T-helper 2 cell (primary cell): ENCODE data around the gene DMD.
"Not testable (repeated sequence)": the region's sequence is repeated elsewhere in the genome, so short reads cannot be mapped to it uniquely, and the experiment has no call there.

ENCODE experiments used
- DNase-seq, 5 experiments: peaks; one replicate each; pipeline versions ENCODE4 v3.0.0 to v3.0.0-alpha.2; 2012 to 2022

DMD gene

DNA sequence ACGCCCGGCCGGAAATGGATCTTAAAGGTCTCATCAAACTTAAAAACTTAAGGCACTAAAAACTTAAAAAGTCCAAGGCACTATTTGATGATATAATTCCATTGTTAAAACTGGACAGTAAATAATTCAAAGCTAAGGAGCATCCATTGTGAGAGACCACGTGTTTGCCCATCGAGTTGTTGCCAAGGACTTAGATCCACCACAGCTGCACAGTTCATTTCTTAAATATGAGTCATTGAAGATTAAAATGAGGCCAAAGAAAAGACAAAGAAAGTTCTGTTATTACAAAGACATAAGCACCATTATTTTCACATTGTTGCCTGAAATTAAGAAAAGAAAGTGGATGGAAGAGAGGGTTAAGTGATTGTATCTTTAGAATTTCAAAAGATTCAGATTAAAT, 1728.0 kb downstream of the DMD start:
- DNase-seq = no peak

DNA sequence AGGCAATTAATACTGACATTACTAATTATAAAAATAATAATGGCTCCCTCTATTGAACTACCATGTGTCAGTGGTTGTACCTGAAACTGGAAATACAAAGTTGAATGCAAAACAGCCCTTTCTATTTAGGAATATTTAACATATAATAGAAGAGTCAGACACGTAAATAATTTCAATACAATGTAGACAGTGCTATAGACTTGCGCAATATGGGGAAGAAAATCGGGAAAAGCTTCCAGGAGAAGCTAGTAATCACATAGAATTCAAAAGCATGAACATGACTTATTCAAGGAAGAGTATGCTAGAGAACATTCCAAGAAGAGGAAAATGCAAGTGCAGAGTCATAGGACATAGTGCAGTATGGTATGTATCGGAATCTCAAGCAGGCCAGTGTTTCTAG, 1730.7 kb downstream of the DMD start:
- no peak for DNase-seq

DNA sequence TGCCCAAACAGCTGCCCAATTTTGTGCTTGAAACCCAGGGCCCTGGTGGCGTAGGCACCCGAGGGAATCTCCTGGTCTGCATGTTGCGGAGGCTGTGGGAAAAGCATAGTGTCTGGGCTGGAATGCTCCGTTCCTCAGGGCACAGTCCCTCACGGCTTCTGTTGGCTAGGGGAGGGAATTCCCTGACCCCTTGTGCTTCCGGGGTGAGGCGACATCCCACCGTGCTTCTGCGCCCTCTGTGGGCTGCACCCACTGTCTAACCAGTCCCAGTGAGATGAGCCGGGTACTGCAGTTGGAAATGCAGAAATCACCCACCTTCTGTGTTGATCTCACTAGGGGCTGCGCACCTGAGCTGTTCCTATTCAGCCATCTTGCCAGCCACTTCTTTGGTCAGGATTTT, 1740.1 kb downstream of the DMD start:
- DNase-seq = no peak

DNA sequence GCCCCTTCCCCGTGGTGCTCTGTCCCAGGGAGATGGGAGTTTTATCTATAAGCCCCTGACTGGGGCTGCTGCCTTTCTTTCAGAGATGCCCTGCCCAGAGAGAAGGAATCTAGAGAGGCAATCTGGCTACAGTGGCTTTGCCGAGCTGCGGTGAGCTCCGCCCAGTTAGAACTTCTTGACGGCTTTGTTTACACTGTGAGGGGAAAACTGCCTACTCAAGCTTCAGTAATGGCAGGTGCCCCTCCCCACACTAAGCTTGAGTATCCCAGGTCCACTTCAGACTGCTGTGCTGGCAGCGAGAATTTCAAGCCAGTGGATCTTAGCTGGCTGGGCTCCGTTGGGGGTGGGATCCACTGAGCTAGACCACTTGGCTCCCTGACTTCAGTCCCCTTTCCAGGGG, 1740.6 kb downstream of the DMD start:
- not testable (repeated sequence) for DNase-seq

DNA sequence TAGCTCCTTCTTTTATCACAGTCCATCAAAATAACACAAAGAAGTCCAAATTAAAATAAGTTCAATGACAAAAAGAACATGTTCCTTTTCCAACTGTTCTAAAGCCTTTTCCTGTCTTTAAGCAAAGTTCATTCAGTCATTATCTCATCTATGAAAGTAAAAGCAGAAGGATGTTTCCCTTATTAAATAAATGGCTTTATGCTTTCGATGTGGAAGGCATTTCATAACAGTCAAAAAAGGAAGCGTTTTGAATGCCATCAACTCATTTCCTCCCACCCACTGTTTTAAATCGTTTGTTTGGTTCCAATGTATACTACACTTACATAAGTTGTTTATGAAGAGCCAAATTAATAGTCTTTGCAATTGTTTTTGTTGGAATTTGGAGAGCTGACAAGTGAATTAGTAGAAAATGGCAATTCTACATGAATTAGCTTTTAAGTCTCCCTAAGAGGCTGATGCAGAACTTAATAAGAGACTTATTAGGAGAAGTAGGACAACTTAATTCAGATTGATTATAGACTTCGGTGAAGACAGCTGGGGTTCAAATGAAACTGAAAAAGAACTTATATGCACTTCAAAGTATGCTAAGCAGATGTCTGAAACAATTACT, 1746.9 kb downstream of the DMD start:
- DNase-seq = no peak

DNA sequence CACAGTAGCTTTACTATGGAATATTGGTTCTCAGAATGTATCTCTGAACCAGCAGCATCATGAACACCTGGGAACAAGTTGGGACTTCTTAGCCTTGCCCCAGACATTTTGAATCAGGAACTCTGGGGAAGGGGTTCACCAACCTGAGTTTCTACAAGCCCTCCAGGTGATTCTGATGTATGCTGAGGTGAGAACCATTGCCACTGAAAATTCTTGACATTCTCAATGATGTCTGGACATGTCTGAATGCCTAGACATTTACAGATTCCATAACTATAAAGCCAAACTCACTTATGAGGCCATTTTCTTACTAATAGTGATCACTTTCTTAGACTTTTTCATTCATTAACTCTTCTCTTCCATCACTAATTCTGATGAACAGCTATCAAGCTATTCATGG, 1750.1 kb downstream of the DMD start:
- no peak for DNase-seq

DNA sequence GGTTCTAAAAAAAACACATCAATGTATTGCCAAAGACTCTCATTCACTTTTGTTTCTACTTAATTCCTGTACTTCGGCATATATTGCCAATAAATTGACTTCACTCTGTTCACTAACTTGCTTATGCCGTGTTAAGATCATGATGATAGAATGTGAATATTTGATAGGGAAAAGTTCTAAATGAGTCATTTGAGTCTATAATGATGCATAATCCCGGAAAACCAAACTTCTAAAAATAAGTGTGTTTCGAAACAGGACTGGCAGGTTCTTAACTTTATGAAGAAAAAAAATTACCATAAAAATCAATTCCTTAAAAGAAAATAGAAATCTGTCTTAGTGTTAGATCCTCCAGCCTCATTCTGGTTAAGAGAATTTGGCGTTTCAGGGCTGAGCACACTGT, 1752.0 kb downstream of the DMD start:
- no peak for DNase-seq

DNA sequence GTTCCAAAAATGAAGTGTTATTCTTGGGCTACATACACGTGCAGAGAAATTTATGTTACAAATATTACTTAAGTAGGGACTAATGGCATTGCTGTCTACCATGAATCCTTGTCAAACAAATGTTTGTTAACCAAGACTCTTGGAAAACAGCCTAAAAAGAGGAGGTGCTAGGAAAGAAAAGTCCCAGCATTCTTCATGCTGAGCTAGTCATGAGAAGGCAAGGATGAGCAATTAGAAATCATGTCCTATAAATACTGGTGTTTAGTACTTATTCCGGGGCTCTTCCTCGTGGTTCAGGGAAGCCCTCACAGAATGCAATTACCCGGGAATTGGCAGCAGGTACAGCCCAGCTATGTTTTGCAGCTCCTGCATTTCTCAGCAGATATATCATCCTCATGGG, 1761.4 kb downstream of the DMD start:
- no peak for DNase-seq

DNA sequence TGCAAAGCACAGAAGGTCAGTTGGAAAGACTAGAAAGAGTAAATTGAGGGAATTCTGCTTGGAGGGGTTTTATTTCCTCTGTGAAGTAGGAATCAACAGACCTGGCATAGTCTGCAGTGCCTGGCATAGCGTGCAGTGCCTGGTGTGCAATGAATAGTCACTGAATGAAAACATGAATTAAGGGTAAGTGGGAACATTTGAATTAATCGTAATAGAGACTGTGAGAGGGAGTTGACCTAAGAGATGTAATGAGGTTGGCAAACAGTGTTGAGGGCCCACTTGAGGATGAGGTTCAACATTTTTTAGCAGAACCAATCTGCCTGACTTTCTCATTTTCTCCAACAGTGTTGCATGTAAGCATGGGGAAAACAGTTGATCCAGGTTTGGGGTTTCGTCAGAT, 1762.3 kb downstream of the DMD start:
- no peak for DNase-seq

DNA sequence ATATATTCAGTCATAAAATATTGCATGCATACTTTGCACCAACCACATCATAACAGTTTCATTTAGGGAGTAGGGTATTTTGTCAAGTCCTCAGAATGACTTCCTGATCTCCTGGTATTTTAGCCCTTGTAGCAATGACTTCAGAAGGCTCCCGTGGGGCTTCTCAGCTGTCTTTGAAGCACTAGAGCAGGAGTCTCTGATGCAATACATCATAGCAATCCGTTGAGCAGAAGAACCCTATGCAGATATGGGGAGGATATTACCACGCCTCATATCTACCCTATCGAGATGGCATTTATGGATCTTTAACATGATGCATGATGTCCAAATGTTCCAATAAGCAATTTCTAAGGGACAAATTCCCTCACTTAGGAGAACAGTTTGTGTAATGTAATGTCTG, 1765.8 kb downstream of the DMD start:
- no peak for DNase-seq

DNA sequence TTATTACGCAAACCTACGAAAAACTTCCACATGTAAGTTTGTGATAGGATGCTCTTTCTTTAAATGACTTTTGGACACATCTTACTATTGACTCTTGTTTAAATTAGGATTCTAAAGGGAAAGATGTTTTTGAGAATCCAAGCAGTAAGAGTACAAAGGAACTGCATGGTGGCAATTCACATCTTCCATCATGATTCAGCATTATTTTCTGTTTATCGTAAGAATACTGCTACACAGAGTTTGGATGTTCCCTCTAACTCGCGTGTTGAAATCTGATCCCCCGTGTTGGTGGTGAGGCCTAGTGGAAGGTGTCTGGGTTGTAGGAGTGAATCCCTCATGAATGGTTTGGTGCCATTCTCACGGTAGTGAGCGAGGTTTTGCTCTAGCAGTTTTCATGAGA, 1767.7 kb downstream of the DMD start:
- DNase-seq = no peak

DNA sequence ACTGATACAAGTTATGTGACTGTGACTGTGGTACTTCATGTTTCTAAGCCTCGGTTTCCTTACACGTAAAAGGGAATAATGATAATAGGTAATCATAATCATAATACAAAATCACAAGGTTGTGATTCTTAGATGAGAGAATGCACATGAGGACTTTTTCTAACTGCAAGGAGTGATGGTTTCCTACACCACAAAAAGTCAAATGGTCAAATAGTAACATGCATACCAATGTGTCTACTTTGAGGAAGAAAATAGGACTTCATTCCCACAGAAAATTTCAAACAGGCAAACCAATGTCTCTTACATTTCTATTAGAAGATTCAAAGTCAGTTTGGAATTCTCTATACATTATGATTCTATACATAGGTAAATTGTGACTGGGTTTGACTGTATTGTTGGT, 1770.8 kb downstream of the DMD start:
- no peak for DNase-seq

DNA sequence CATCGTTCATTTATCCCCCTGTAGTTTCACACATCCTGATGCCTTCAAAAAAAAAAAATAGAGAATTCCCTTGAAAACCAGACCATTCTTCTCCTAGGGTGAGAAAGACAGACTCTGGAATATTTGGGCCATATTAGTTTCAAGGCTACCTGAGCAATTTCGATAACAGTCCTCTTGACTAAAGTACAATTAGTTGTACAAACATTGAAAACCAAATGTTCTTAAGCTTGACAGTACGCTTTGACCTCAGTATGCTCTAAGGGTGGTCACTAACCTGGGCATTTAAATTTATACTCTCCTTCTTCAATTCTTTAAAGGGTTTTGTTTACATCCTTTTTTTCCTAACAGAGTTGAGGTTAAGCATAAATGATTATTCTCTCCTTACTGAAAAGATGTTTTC, 1774.9 kb downstream of the DMD start:
- DNase-seq = no peak

DNA sequence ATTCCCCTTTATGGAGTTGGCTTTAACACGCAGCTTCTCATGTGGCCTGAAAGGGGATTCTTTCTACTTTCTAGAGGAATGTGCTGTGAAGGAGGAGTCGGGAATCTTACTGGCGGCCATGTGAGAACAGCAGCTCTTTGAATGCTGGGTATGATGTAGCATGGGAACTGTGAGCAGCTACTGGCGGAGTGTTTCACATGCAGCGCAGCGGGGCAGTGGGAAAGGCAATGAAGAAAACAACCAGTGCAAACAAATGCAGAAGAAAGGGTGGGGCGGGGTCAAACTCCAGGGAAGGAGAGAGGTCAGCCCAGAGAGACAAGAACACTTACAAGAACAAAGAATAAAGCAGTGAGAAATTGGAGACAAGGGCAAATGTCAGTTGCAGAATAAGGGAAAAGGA, 1775.8 kb downstream of the DMD start:
- no peak for DNase-seq

DNA sequence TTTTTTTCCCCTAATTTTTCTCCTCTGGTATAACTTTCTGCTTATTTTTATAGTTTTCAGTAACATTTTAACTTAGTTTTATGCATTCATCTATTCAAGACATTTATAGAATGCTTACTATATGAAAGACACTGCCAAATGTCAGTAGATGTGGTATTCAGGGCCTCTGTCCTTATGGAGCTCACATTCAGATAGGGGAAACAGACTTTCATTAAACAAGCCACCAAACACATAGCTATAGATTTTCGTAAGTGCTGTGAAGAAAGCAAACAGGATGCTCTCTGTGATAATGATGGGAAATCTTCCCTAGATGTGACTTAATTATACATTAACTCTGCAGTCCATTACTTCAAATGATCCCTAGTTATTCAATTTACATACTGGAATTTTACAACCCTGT, 1777.5 kb downstream of the DMD start:
- DNase-seq = no peak

DNA sequence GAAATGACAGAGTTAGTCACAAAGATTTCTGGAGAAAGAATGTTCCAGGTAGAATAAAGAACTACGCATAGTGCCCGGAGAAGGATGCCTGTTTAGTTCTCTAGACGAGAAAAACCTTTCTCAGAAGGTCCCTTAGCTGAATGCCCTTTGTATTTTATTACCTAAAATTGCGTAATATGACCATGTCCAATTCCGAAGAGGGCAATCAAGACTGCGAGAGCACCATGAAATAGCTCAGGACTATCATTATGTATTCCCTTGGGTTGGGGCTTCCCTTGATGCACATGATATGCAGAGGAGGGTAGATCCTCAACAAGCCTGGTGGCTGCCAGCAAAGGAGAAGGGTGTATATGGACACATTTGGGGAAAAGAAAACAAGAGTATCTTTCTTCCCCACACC, 1781.4 kb downstream of the DMD start:
- DNase-seq = no peak

DNA sequence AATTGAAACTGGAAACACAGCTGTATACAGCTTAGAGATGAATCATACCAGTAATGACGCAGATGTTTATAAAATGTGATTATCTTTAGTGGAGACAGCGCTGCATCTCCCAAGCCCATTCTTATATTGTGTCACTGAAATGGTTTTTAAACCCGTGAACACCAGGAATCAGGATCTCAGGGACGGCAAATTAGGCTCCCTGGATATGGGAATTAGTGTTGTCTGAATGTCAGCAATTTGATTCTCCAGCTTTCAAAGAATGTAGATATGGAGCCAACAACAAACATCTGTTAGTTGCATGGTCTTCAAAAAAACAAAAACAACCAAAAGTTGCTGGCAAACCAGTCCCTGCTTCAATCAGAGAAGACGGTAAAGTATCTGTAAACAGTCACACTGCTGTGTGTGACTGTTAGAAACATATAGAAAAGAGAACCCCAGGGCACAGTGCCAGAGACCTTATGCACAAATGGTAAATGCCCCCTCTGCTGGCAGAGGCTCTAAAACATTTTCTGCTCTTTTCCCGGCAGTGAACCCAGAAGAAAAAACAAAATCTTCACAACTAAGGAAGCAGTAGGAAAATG, 1787.7 kb downstream of the DMD start:
- peak in 1 of 5 experiments; percentile 35 for DNase-seq

DNA sequence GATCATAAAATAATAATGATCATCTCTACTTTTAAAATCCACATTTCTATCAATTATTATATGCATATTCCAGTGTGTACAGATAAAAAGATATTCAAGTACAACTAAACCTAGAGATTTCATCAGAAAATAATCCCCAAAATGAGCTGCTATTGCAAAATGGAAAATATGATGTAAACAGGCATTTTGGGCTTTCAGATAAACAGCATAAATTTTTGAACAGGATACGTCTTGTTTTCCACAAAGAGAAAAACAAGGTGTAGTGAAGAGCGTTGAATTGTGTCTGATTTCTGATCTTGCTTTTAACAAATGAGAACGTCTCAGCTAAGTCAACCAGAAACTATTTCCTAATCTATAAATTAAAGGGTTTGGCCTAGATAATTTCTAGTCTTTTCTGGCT, 1789.9 kb downstream of the DMD start:
- DNase-seq = no peak

DNA sequence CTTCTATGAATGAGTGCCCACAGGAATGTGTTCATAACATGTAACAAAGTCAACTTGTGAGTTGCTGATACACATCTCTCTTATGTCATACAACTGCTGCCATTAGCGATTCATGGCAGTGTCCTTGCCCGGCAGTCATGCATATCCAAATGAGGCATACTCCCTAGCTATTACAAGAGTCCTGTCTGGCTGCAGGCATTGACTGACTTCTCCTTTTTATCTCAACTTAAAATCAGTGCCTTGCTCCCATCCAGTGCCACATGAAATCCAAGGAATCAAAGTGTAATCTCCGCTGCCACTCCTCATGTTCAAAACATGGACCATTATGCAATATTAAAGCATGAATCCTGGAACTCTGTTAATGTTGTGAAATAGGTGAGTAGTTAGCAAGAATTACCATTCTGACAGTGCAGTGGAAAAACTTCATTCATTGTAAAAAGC, 1790.6 kb downstream of the DMD start:
- DNase-seq = no peak

DNA sequence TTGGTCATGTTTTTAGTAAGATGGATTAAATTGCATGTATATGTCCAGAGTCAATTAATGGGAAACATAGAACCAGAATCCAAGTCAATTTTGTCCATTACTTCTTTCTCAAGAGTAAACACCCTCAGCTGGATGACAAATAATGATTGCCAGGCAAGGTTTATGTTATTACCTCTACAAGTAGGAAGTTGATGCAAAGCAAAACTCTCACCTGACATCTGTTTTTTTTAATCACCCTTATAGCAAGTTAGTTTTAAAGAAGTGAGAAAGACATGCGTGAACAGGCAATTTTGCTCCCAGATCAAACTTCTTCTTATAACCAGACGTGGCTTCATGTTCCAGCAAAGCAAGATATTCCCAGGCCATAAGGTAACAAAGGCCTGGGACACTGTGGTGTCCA, 1791.0 kb downstream of the DMD start:
- no peak for DNase-seq

DNA sequence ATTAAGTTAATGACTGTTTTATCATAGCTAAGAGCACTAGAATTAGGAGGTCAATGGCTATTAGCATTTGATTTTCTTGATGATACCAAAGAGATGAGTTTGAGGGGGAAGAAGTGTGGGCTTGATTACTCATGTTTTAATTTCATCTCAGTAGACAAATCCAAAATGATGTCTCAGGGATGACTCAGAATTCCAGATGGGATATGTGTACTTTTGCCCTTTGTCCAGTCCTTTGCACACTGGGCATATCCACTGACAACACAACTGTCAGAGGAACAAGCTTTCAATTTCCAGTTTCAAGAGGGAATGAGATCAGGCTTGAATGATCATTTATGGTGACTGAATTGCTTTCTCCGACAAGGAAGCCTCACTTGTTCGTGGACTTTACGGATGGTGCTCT, 1814.2 kb downstream of the DMD start:
- no peak for DNase-seq

DNA sequence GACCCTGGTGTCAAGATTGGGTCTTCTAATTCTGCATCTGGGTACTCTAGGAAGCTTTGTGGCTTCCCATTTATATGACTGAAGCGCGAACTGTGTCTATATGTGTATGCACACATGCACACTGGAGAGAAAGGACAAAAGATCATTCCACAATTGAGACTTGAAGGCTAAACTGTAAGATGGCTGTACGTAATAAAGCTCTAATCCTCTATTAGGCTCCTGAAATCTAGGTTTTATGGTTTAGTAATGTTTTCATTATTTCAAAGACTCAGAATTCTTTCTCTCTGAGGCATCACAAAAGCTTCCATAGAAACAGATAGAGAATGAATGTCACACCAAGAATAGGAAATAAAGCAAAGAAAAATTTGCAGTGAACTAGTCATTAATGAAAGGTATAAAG, 1818.8 kb downstream of the DMD start:
- DNase-seq = no peak

DNA sequence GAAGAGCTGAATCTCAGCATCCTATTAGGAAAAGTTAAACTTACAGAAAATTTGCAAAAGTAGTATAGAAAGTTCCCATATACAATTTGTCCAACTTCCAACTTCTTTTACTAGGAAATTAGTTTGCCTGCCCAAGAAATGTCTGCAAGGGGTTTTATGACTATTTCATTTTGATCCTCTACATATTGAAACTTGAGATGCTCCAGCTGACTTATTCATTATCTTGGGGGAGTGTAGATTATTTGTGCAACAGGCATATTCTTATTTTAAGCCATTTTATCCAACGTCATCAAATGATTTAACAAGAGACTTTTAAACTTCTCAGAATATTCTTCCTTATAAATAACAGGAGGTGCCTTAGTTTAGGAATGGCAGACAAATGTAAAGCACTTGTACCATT, 1822.4 kb downstream of the DMD start:
- DNase-seq = no peak

DNA sequence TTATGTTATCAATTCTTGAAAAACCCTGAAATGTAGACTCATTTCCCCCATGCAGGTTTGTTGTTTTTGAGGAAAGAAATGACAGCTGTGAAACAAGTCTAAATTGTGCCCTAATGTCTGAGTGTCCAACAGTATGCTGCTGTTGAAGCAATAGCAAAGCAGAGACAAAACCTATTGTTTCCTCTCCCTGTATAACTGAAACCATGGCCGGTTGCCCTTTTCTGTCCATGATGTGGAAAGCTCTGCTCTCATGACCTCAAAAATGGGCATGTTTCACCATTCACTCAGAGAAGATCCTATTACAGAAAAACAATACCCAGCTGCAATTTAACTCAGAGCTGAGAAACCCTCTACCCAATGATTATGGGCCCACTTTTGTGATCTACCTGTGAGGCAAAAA, 1826.9 kb downstream of the DMD start:
- no peak for DNase-seq

DNA sequence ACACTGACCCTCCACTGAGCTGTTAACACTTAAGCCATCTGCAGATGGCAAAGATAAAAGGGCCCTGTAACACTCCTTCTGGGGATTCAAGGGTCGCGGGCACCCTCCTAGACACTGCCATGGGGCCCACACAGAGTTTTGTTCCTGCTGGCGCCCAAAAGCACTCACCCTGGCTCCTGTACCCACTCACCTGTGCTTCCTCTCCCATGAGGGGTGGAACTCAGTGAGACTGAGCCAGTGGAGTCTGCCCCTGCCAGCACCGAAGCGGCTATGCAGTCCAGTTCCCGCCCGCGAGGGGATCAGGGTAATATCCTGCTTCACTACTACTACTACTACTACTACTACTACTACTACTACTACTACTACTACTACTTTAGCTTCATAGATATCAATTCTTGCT, 1827.4 kb downstream of the DMD start:
- no peak for DNase-seq
